ENCODE data around the gene PLP2.
A peak's percentile ranks its signal among the peaks of the same experiment; 100 is the strongest.
"Not testable (repeated sequence)": the region's sequence is repeated elsewhere in the genome, so short reads cannot be mapped to it uniquely, and the experiment has no call there.

Gene PLP2, protein sequence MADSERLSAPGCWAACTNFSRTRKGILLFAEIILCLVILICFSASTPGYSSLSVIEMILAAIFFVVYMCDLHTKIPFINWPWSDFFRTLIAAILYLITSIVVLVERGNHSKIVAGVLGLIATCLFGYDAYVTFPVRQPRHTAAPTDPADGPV

DNA sequence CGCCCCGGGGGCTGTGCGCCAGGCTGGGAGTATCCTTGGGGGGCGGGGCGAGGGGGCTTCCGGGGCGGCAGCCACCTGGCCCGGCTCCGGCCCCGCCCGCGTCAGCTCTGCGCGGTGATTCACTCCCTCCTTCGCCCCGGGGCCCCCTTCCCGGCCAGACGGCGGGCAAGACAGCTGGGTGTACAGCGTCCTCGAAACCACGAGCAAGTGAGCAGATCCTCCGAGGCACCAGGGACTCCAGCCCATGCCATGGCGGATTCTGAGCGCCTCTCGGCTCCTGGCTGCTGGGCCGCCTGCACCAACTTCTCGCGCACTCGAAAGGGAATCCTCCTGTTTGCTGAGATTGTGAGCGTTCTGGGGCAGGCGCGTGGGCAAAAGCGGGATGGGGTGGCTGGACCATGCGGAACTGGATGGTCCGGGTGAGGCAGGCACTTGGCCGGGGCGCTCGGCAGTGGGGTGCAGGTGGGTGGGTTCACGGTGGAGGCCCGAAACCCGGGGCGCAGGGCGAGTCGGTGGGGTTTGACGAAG, at the start of gene PLP2:
Gene PLP2, plus strand, starts transcription at position 147 of the 528 bp plus-strand sequence. Its CDS starts 103 bp downstream, at position 250.
- DNase-seq, result peak; percentile 75

DNA sequence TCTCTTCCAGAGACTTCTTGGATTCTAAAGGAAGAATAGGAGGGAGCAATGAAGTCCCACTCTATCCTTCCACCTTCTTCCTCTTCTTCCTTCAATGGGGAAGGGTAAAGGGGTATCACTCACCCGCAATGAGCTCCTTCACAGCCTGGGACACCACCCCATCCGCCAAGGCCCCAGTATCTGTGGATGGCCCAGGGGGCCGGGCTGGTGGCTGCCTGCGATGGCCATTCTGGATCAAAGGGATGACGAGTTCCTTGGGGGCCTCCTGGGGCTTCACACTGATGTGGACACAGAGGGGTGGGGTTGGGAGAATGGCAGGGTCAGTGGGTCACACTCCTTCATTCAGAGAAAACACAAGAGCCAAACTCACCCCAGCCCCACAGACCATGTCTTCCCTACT, 49.2 kb upstream of the PLP2 start:
- no peak for DNase-seq

DNA sequence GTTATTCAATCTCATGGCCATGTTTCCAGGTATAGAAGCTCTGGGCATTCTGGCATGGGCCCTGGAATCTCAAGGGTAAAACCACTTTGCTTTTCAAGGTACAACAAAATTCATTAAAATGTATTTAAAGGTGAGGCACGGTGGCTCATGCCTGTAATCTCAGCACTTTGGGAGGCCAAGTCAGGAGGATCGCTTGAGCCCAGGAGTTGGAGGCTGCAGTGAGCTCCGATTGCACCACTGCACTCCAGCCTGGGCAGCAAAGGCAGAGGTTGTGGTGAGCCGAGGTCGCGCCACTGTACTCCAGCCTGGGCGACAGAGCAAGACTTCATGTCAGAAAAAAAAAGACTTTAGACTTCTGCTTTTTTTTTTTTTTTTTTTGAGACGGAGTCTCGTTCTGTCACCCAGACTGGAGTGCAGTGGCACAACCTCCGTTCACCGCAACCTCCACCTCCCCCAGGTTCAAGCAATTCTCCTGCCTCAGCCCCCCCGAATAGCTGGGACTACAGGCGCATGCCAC, 43.9 kb upstream of the PLP2 start:
- not testable (repeated sequence) for DNase-seq

DNA sequence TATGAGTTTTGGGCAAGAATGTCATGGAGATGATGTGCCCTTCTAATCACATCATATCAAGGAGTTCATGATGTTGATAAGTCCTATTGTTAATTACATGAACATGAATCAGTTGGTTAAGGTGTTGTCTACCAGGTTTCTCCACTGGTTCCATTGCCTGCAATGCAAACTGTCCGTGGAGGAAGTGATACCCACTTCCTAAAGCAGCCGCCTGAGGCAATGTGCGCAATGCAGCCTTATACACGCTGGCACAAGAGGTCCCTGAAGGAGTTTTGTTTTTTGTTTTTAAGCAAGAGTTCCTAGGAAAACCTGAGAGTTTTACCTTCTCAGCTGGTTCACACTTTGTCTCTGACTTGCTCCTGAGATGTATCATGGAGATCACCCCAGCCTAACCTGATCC, 42.3 kb upstream of the PLP2 start:
- DNase-seq, result no peak

DNA sequence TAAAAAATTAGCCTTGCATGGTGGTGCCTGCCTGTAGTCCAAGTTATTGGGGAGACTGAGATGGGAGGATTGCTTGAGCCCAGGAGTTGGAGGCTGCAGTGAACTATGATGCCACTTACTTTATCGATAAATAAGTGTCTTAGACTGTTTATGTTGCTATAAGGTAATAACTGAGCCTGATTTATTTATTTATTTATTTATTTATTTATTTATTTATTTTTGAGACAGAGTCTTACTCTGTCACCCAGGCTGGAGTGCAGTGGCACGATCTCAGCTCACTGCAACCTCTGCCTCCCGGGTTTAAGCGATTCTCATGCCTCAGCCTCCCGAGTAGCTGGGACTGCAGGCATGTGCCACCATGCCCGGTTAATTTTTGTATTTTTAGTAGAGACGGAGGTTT, 39.4 kb upstream of the PLP2 start:
- DNase-seq, result not testable (repeated sequence)

DNA sequence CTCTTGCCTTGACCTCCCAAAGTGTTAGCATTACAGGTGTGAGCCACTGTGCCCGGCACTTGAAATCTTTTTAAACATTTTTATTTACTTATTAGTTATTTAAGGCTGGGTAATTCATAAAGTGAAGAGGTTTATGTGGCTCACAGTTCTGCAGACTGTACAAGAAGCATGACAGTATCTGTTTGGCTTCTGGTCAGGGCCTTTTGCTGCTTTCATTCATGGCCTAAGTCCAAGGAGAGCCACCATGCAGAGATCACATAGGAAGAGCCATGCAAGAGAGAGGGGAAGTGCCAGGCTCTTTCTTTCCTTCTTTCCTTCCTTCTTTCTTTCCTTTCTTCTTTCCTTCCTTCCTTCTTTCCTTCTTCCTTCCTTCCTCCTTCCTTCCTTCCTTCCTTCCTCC, 37.9 kb upstream of the PLP2 start:
- DNase-seq, result no peak

DNA sequence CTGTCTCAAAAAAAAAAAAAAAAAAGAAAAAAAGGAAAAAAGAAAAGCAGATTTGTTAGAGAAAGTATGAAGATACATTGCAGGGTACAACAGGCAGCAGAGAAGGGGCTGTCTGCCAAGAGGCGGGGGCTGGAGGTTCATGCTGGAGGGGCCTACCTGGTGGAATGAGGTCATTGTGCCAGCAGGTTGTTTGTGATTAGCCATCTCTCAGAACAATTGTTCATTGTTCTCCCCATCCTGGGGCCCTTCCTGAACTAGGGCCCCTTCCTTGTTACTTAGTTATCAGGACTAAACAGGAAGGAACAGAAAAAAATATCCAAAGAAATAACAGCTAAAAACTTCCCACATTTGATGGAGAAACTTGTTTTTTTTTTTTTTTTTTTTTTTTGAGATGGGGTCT, 34.2 kb upstream of the PLP2 start:
- DNase-seq, result no peak

DNA sequence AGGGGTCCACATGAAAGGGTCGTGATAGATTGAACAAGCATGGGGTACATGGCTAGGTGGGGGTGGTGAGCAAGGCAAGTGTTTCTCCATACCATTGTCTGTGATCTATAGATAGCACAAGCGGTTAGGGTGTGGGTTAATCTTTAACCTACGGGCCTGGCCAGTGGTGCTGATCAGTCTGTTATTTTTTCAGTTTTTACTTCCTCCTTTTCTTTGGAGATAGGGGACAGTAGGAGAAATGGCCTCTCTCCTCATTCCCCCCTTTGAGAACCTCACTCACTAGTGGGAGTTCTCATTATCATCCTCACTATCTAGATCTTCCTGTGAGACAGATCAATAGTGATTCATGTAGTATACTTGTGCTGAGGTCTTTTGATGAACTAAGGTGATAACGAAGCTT, 32.0 kb upstream of the PLP2 start:
- DNase-seq, result no peak

DNA sequence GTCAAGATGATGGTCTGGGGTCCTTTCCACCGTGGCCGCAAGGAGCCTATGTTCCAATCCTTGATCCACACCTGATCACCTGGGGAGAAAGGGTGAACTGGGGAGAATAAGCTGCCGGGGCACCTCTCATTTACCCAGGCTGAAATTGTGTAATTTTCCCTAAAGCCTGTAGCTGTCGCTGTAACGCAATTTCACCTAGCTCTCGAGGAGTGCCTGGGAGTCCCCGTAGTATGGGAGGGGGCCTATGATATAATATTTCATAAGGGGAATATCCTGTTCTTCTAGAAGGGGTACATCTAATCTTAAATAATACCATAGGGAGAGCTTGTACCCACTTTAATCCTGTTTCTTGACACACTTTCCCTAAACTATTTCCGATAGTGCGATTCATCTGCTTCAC, 29.4 kb upstream of the PLP2 start:
- DNase-seq, result not testable (repeated sequence)

DNA sequence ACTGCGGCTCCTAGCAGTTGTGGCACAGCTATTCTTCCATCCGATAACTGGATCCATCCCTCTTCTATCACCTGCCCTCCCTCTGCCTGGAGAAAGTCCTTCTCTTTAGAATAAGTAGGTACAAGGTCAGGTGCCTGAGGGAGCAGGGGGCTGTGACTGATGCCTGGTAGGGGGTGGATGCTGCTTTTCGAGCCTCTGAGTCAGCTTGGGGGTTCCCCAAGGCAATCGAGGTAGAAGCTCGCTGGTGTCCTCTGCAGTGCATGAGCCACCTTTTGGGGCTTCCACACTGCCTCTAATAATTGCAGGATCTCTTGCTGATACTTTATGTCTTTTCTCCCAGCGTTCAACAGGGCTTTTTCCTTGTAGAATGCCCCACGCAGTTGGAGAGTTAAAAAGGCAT, 28.5 kb upstream of the PLP2 start:
- not testable (repeated sequence) for DNase-seq

DNA sequence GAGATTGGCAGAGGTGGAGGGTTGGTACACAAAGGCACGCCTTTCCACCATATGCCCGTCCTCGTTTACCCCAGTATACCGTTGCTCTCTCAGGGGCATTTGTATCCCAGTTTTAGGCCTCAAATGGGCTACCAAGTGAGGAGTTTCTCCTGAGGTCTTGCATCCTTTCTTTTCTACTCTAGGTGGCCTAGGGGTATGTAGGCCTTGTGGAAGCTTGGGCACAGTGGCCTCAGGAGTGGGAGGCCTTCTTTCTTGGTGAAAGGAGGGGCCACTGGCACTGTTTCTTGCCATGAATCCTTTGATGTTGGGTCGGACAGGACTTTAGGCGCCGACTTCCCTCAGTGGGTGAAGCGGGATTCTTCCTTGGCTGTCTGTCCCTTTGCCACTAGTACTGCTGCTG, 24.4 kb upstream of the PLP2 start:
- no peak for DNase-seq

DNA sequence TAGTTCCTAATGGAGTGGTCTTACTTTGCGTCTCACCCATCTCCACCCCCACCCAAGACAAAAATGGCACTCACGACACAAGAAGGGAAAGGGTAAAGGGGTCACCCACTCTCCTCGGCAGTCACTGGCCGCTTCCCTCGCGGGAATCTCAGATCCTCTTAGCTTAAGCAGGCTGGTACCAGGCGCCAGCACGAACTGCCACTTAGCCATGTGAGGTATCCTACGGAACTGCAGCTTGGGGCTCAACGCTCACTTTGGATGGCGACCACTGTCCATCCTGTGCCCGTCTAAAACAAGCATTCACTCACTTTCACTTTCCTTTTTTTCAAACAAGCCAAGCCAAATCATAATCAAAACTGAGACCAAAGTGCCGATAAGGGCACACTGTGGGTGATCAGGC, 23.8 kb upstream of the PLP2 start:
- no peak for DNase-seq

DNA sequence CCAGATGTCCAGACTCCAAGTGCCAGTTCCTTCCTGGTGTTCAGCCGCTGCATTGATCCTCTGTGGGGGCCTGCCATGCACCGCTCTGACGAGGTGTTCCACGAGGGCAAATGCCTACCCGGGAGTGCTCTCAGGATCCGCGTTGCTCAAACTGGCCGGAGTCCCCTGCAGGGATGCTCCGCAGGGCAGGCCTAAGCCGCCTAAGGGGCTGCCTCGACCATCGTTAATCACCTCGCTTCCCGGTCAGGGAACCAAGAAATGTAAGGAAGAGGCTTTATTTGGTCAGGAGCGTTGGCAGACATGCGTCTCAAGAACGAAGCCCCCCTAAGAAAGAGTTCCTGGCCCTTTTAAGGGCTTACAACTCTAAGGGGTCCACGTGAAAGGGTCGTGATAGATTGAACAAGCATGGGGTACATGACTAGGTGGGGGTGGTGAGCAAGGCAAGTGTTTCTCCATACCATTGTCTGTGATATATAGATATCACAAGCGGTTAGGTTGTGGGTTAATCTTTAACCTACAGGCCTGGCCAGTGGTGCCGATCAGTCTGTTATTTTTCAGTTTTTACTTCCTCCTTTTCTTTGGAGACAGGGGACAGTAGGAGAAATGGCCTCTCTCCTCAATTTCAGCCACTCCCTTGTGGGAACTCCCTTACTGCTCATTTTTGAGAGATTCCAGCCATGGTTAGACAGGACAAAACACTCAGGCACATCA, 23.2 kb upstream of the PLP2 start:
- DNase-seq, result not testable (repeated sequence)

DNA sequence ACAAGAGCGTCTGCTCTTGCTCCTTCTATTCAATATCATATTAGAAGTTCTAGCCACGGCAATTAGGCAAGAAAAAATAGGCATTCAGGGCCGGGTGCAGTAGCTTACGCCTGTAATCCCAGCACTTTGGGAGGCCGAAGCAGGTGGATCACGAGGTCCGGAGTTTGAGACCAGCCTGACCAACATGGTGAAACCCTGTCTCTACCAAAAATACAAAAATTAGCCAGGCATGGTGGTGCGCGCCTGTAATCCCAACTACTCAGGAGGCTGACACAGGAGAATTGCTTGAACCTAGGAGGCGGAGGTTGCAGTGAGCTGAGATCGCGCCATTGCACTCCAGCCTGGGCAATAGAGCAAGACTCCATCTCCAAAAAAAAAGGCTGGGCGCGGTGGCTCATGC, 22.4 kb upstream of the PLP2 start:
- not testable (repeated sequence) for DNase-seq

DNA sequence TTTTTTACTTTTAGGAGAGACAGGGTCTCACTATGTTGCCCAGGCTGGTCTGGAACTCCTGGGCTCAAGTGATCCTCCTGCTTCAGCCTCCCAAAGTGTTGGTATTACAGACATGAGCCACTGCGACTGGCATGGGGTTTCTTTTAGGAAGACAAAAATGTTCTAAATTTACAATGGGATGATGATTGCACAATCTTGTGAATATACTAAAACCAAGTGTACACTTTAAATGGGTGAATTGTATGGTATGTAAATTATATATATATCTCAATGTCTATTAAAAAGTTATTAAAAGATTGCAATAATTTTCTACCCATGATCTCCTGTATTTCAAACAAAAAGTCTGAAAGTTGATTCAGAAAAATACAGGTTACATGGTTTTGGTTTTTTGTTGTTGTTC, 18.2 kb upstream of the PLP2 start:
- no peak for DNase-seq

DNA sequence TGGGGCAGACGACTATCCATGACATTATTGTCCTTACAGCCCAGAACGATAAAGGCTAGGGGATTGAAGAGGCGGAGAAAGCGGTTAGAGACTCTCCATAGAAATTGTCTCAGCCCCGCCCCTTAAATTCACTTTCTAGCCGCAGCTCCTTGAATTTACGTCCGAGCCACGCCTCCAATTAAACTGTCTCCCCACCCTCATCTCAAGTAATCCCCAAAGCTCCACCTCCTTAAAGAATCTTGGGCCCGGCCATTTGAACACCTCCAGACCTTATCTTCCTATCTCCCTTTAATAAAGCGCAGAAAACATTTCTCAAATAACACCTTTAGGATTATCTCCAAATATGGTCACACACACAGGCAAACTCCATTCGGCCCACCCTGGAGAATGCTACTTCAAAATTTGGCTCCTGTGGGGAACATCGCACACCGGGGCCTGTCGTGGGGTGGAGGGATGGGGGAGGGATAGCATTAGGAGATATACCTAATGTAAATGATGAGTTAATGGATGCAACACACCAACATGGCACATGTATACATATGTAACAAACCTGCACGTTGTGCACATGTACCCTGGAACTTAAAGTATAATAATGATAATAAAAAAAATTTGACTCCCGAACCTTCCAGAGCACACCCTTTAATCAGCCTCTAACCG, 16.3 kb upstream of the PLP2 start:
- DNase-seq, result peak; percentile 27

DNA sequence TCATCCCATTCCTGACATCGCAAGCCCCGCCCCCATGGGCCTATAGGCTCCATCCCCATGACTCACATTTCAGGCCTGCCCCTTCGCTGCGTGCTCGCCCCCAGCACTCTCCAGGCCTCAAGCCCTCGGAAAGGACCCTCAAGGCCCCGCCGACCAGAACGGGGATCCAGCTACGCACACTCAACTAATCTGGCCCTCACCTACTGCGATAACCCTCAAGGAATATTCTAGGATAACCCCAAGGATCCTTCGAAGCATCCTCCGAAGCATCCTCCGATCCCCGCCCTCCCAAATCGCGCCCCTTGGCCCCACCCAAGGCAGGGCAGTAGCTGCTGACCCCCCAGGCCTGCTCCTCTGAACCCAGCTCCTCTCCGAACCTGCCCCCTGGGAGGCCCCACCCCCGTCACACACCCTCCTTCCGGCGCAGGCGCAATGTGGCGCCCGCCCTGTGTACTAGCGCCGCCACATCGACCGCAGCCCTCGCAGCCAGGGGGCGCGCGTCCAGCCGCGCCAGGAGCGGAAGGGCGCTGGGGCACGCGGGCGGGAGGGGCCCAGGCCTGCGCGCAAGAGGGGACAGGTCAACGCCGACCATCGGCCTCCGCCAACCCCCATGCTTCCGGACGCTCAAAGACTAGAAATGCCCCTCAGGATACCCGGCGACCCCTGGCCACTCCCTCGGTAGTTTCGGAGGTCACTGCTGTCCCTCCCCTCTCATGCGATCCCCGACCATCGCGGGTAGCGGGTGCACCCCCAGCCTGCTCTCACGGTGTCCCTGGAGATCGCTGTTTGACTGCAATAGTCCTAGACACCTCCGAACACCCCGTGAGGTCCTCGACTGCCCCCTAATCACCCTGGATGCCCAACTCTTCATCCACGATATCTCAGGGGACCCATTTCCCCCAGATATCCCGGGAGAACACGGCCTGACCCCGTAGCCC, 15.5 kb upstream of the PLP2 start:
- peak; percentile 85 for DNase-seq

DNA sequence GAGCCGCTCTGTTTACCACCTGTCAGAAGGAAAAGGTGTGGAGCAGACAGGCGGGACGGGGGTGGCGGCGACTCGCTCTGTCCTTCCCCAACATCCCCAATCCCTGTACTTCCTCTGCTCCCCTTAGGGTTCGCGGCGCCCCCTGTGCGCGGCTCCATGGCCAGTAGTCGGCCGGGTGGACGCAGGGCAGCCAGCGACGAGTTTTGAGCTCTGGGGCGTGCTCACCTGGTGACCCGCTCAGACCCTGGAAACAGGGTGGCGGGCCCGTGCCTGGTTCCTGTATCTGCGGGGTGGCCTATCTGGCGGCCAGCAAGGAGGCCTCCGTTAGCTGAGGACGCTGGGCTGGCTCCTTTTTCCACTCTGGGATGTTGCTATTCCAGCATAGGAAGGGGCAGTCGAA, 14.5 kb upstream of the PLP2 start:
- no peak for DNase-seq

DNA sequence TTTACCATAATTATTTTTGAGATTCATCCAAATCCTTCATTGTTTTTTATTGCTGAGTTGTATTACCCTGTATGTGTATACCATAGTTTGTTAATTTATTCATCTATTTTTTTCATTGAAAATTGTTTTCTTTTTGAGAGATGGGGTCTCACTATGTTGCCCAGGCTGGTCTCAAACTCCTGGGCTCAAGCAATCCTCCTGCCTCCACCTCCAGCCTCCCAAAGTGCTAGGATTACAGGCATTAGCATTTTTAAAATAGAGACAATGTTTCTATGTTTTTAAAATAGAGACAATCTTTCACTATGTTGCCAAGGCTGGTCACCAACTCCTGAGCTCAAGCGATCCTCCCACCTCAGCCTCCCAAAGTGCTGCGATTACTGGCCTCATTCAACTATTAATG, 10.8 kb upstream of the PLP2 start:
- no peak for DNase-seq

DNA sequence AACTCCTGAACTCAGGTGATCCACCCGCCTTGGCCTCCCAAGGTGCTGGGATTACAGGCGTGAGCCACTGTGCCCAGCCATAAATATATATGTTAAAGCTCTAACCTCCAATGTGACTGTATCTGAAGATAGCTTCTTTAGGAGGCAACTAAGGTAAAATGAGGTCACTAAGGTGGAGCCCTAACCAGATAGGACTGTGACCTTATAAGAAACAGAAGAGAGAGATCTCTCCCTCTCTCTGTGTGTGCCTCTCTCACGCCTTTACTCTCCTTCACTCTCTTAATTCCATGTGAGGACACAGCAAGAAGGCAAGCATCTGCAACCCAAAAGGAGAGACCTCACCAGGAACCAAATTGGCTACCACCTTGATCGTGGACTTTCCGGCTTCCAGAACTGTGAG, 10.1 kb upstream of the PLP2 start:
- DNase-seq, result no peak

DNA sequence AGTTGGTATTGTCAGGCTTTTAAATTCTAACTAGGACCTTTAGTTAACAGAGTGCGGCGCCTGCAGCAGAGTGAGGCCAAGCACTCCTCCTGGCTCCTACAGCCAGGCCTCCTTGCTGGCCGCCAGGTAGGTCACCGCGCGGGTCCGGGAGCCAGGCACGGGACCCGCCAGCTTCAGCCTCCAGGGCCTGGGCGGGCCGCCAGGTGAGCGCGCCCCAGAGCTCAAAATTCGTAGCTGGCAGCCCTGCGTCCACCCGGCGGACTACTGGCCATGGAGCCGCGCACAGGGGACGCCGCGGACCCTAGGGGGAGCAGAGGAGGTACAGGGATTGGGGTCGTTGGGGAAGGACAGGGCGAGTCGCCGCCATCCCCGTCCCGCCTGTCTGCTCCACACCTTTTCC, 9.1 kb upstream of the PLP2 start, which contains the start of gene MAGIX:
Gene MAGIX, plus strand, starts transcription at position 139 of the 400 bp plus-strand sequence. Its CDS starts 132 bp downstream, at position 271.
- DNase-seq, result no peak

DNA sequence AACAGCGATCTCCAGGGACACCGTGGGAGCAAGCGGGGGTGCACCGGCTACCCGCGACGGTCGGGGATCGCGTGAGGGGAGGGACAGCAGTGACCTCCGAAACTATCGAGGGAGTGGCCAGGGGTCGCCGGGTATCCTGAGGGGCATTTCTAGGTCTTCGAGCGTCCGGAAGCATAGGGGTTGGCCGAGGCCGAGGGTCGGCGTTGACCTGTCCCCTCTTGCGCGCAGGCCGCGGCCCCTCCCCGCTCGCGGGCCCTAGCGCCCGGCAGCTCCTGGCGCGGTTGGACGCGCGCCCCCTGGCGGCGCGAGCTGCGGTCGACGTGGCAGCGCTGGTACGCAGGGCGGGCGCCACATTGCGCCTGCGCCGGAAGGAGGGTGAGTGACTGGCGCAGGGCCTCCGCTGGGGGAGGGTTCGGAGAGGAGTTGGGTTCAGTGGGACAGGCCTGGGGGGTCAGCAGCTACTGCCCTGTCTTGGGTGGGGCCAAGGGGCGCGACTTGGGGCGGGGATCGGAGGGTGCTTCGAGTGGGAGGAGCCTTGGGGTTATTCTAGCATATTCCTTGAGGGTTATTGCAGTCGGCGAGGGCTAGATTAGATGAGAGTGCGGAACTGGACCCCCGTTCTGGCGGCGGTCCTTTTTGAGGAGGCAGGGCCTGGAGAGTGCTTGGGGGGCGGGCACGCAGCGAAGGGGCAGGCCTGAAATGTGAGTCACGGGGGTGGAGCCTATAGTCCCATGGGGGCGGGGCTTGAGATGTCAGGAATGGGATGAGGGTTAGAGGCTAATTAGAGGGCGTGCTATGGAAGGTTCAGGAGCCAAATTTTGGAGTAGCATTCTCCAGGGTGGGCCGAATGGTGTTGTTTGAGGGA, 7.9 kb upstream of the PLP2 start:
- DNase-seq, result peak; percentile 81
